Caco-2 (cell line): ENCODE results near the gene TCF3. TPM values are rescaled to one million over a fixed set of nuclear protein-coding genes. Genes with fewer than 3 reads are reported as not detected.

Experiments used
- BruUV-seq: library from RNA; stranded (reverse); fragments of 400-500 nt; replicated peaks from 2 replicates; lab custom pipeline; 2021; lab: Mats Ljungman, UMichigan
- CTCF ChIA-PET: fragments of 300-600 bp; sonication (Branson Sonifier 250); formaldehyde crosslinking; loops from one replicate; lab custom pipeline; 2022; ENCODE audit warnings: antibody characterized with exemption; lab: Charles Lee
- POLR2A ChIA-PET: fragments of 300-600 bp; sonication (Branson Sonifier 250); formaldehyde crosslinking; loops from one replicate; lab custom pipeline; 2022; ENCODE audit warnings: antibody characterized with exemption; lab: Charles Lee
- DNase-seq, 2 experiments: peaks; one replicate each; pipeline versions ENCODE4 v3.0.0 to v3.0.0-alpha.2; 2020 to 2022
- H3K27me3 ChIP-seq: replicated peaks from 2 replicates; pipeline ENCODE4 v1.6.0; 2011; ENCODE audit warnings: low read length; ENCODE audit not compliant: control insufficient read depth, insufficient read depth
- H3K36me3 ChIP-seq: 2 replicates; pipeline ENCODE4 v1.5.1; 2011; ENCODE audit warnings: low read length; ENCODE audit not compliant: control insufficient read depth, insufficient read depth
- H3K4me1 ChIP-seq: fragments of 250-450 bp; sonication (Bioruptor Pico); 2 replicates; pipeline ENCODE4 v1.5.1; 2020; ENCODE audit warnings: mild to moderate bottlenecking
- H3K4me3 ChIP-seq: 2 replicates; pipeline ENCODE4 v1.5.1; 2011; ENCODE audit warnings: low read depth, mild to moderate bottlenecking, control low read depth, low read length
- H3K9me3 ChIP-seq: fragments of 250-450 bp; sonication (Bioruptor Pico); 2 replicates; pipeline ENCODE4 v1.5.1; 2020; ENCODE audit warnings: mild to moderate bottlenecking, moderate library complexity
- H3K27ac Mint-ChIP-seq: one replicate; pipeline ENCODE4 v1.8.0; 2022; ENCODE audit warnings: mixed read lengths; ENCODE audit not compliant: unreplicated experiment
- H3K27me3 Mint-ChIP-seq: one replicate; pipeline ENCODE4 v1.8.0; 2022; ENCODE audit warnings: mixed read lengths; ENCODE audit not compliant: insufficient read depth, unreplicated experiment
- H3K36me3 Mint-ChIP-seq: one replicate; pipeline ENCODE4 v1.8.0; 2022; ENCODE audit warnings: mild to moderate bottlenecking, mixed read lengths; ENCODE audit not compliant: insufficient read depth, unreplicated experiment
- H3K4me1 Mint-ChIP-seq: one replicate; pipeline ENCODE4 v1.8.0; 2022; ENCODE audit warnings: low read depth, mixed read lengths; ENCODE audit not compliant: unreplicated experiment
- H3K4me3 Mint-ChIP-seq: one replicate; pipeline ENCODE4 v1.8.0; 2022; ENCODE audit warnings: mild to moderate bottlenecking, moderate library complexity, mixed read lengths; ENCODE audit not compliant: unreplicated experiment
- H3K9me3 Mint-ChIP-seq: one replicate; pipeline ENCODE4 v1.8.0; 2022; ENCODE audit warnings: mixed read lengths; ENCODE audit not compliant: unreplicated experiment
- intact Hi-C: fragments of 100-400 bp; cut with micrococcal nuclease; formaldehyde crosslinking; loops from one replicate; pipeline ENCODE4 v1.10.0; 2022; ENCODE audit not compliant: unreplicated experiment
- total RNA-seq: library from RNA; stranded (reverse); gene quantifications from 2 replicates; pipeline ENCODE4 v1.2.3, GENCODE V29; 2022
- TF ChIP-seq, protein P1 (sequence below), 2 experiments: fragments of 200-600 bp in 1 of 2; IDR thresholded peaks; 1 replicate in 1 of 2; 2 replicates in 1 of 2; pipeline versions ENCODE4 v1.5.1 to v1.8.0; 2011 to 2022; ENCODE audit warnings: antibody characterized with exemption in 1 of 2, control low read depth in 1 of 2, inconsistent platforms in 1 of 2, low read depth in 1 of 2, low read length in 1 of 2, mild to moderate bottlenecking in 1 of 2, moderate library complexity in 1 of 2; ENCODE audit not compliant: insufficient read depth in 1 of 2, severe bottlenecking in 1 of 2, unreplicated experiment in 1 of 2

The TCF3 gene
- total RNA-seq, 1 experiment from 2014 or later = 147 TPM

DNA sequence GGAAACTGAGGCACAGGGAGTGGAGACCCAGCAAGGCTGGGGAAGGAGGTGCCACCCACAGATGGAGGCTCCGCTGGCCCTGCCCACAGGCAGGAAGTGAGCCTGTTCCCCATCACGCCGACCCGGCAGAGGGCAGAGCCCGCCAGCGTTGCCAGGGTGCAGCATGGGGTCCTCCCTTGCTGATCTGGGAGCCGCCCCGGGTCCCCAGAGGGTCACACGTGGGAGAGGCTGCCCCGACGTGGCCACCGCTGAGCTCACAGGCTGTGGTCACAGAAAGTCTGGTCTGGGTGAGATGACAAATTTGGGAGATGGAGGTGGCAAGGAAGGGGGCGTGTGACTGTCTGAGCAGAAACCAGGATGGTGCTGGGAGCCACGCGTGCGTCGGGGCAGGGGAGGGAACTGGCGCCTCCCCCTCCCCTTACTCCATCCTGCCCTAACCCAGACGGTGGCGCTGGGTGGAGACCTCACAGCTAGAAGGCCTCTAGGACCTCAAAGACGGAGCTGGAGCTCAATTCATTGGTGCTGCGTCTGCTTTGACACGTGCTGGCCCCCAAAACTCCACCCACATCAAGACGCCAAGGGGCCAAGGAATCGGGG lies 92.0 kb downstream of the TCF3 start:
- H3K4me3 ChIP-seq = no peak overlapping the region
- H3K36me3 ChIP-seq = 0 out of 2 replicates have a peak, but pooled peaks cover 1% of the 10 kb centered on the region
- no peaks in the 10 kb centered on the region for H3K9me3 ChIP-seq
- H3K4me1 ChIP-seq = no peaks in the 10 kb centered on the region
- TF ChIP-seq, protein P1, sequence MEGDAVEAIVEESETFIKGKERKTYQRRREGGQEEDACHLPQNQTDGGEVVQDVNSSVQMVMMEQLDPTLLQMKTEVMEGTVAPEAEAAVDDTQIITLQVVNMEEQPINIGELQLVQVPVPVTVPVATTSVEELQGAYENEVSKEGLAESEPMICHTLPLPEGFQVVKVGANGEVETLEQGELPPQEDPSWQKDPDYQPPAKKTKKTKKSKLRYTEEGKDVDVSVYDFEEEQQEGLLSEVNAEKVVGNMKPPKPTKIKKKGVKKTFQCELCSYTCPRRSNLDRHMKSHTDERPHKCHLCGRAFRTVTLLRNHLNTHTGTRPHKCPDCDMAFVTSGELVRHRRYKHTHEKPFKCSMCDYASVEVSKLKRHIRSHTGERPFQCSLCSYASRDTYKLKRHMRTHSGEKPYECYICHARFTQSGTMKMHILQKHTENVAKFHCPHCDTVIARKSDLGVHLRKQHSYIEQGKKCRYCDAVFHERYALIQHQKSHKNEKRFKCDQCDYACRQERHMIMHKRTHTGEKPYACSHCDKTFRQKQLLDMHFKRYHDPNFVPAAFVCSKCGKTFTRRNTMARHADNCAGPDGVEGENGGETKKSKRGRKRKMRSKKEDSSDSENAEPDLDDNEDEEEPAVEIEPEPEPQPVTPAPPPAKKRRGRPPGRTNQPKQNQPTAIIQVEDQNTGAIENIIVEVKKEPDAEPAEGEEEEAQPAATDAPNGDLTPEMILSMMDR (IDR thresholded peaks at IDR 0.05; ENCODE audit: insufficient read depth in 1 of 2, low read depth in 1 of 2, low read length in 1 of 2, severe bottlenecking in 1 of 2, unreplicated experiment in 1 of 2) = no peak
- Mint-ChIP-seq H3K9me3 (no peaks in the 10 kb centered on the region), H3K27me3 (no peaks in the 10 kb centered on the region), H3K4me1 (no peaks in the 10 kb centered on the region), H3K36me3 (peaks cover 24% of the 10 kb centered on the region), H3K27ac (no peak overlapping the region), H3K4me3 (no peak overlapping the region)
- intact Hi-C loops = no loop called here
- ChIA-PET CTCF (no interaction called here), POLR2A (no interaction called here)
- no peaks in the 10 kb centered on the region for H3K27me3 ChIP-seq
- no TSS peak for BruUV-seq
- no peak for DNase-seq

Other genes with a start within 250 kb of the TCF3 start
- gene DAZAP1, start 245.0 kb downstream of the TCF3 start, total RNA-seq = 165 and 180 TPM in 2 replicates
- gene RPS15, start 214.2 kb downstream of the TCF3 start, total RNA-seq = 1,192 and 1,341 TPM in 2 replicates
- gene APC2, start 202.5 kb downstream of the TCF3 start, total RNA-seq = 9.5 and 11.3 TPM in 2 replicates
- 41.9 and 45.4 TPM in 2 replicates for gene C19orf25, start 173.4 kb downstream of the TCF3 start, total RNA-seq
- 6.4 and 9.8 TPM in 2 replicates for gene PCSK4, start 162.3 kb downstream of the TCF3 start, total RNA-seq
- gene REEP6, start 161.4 kb downstream of the TCF3 start, total RNA-seq = 50.2 and 61.5 TPM in 2 replicates
- gene ADAMTSL5, start 139.6 kb downstream of the TCF3 start, total RNA-seq = 23.9 and 26.2 TPM in 2 replicates
- gene PLK5, start 128.5 kb downstream of the TCF3 start, total RNA-seq = 0.19 TPM in 1 of 2 replicates, not detected in the other
- gene MEX3D, start 84.3 kb downstream of the TCF3 start, total RNA-seq = 50.6 and 52.1 TPM in 2 replicates
- gene MBD3, start 59.8 kb downstream of the TCF3 start, total RNA-seq = 89.3 and 95.3 TPM in 2 replicates
- 222 and 238 TPM in 2 replicates for gene UQCR11, start 47.2 kb downstream of the TCF3 start, total RNA-seq
- not detected in 2 replicates for gene ONECUT3, start 100.9 kb upstream of the TCF3 start, total RNA-seq
- 0.28 and 0.45 TPM in 2 replicates for gene ATP8B3, start 159.7 kb upstream of the TCF3 start, total RNA-seq
- 43.0 and 46.6 TPM in 2 replicates for gene REXO1, start 195.9 kb upstream of the TCF3 start, total RNA-seq
- gene KLF16, start 211.0 kb upstream of the TCF3 start, total RNA-seq = 26.5 and 26.8 TPM in 2 replicates
- 47.7 and 51.8 TPM in 2 replicates for gene ABHD17A, start 232.9 kb upstream of the TCF3 start, total RNA-seq